ENCODE data around the gene ARL10. TPM values are rescaled to one million over a fixed set of nuclear protein-coding genes. Genes with fewer than 3 reads are reported as not detected.

ARL10 gene
- total RNA-seq, 1 donor from 2014 or later: 33.7 TPM

- Mint-ChIP-seq H3K36me3 (ENCODE audit: low read depth) (peaks cover 5% of the 10 kb centered on the region), H3K9me3 (ENCODE audit: low read depth) (no peaks in the 10 kb centered on the region), H3K27me3 (ENCODE audit: low read depth) (no peaks in the 10 kb centered on the region), H3K27ac (ENCODE audit: unreplicated experiment) (no peak overlapping the region), H3K4me1 (ENCODE audit: low read depth) (peaks cover 54% of the 10 kb centered on the region), H3K4me3 (ENCODE audit: unreplicated experiment) (no peak overlapping the region)
- TF ChIP-seq CTCF (IDR thresholded peaks at IDR 0.05): no peak
- DNase-seq (ENCODE audit: low spot score): no peak
These were observed 48.5 kb downstream of the ARL10 start for GRCh38 chr5:176413709-176414191.

- Mint-ChIP-seq H3K27me3 (ENCODE audit: low read depth) (no peaks in the 10 kb centered on the region), H3K36me3 (ENCODE audit: low read depth) (peaks cover 5% of the 10 kb centered on the region), H3K9me3 (ENCODE audit: low read depth) (no peaks in the 10 kb centered on the region), H3K4me1 (ENCODE audit: low read depth) (peaks cover 54% of the 10 kb centered on the region), H3K4me3 (ENCODE audit: unreplicated experiment) (peak overlapping the region; percentile 75), H3K27ac (ENCODE audit: unreplicated experiment) (no peak overlapping the region)
- TF ChIP-seq CTCF (IDR thresholded peaks at IDR 0.05): no peak
- no peak for DNase-seq (ENCODE audit: low spot score)
These were observed 49.4 kb downstream of the ARL10 start for GRCh38 chr5:176414704-176415103.

GRCh38 chr5:176415240-176415951, 50.1 kb downstream of the ARL10 start:
- no peak overlapping the region for H3K27ac Mint-ChIP-seq (ENCODE audit: unreplicated experiment)
- H3K27me3 Mint-ChIP-seq (ENCODE audit: low read depth): peaks cover 4% of the 10 kb centered on the region
- H3K9me3 Mint-ChIP-seq (ENCODE audit: low read depth): no peaks in the 10 kb centered on the region
- peaks cover 54% of the 10 kb centered on the region for H3K4me1 Mint-ChIP-seq (ENCODE audit: low read depth)
- no peaks in the 10 kb centered on the region for H3K36me3 Mint-ChIP-seq (ENCODE audit: low read depth)
- DNase-seq (ENCODE audit: low spot score): no peak
- no peak for TF ChIP-seq CTCF (IDR thresholded peaks at IDR 0.05)
- H3K4me3 Mint-ChIP-seq (ENCODE audit: unreplicated experiment): peak overlapping the region; percentile 75

- Mint-ChIP-seq H3K4me3 (ENCODE audit: unreplicated experiment) (peak within 1 kb of the TSS; percentile 75), H3K4me1 (ENCODE audit: low read depth) (peaks cover 49% of the 10 kb centered on the region), H3K9me3 (ENCODE audit: low read depth) (peaks cover 5% of the 10 kb centered on the region), H3K27me3 (ENCODE audit: low read depth) (peaks cover 10% of the 10 kb centered on the region), H3K27ac (ENCODE audit: unreplicated experiment) (peak within 1 kb of the TSS; percentile 49), H3K36me3 (ENCODE audit: low read depth) (no peaks in the 10 kb centered on the region)
- DNase-seq (ENCODE audit: low spot score): no peak
- TF ChIP-seq CTCF (IDR thresholded peaks at IDR 0.05): peak; percentile 85
These were observed 51.0 kb downstream of the ARL10 start, which contains the start of gene CLTB for GRCh38 chr5:176415952-176416924. TSS of gene CLTB (minus strand) at chr5:176416539. CDS start at chr5:176416363, 176 bp downstream.

- no peak overlapping the region for H3K27ac Mint-ChIP-seq (ENCODE audit: unreplicated experiment)
- no peaks in the 10 kb centered on the region for H3K36me3 Mint-ChIP-seq (ENCODE audit: low read depth)
- peaks cover 42% of the 10 kb centered on the region for H3K4me1 Mint-ChIP-seq (ENCODE audit: low read depth)
- H3K9me3 Mint-ChIP-seq (ENCODE audit: low read depth): peaks cover 8% of the 10 kb centered on the region
- DNase-seq (ENCODE audit: low spot score): no peak
- peaks cover 13% of the 10 kb centered on the region for H3K27me3 Mint-ChIP-seq (ENCODE audit: low read depth)
- peak overlapping the region; percentile 63 for H3K4me3 Mint-ChIP-seq (ENCODE audit: unreplicated experiment)
- no peak for TF ChIP-seq CTCF (IDR thresholded peaks at IDR 0.05)
These were observed 51.7 kb downstream of the ARL10 start for GRCh38 chr5:176416965-176417364.

Measured in chondrocyte (in vitro differentiated cells).